ENCODE results near the gene USHBP1. TPM values are rescaled to one million over a fixed set of nuclear protein-coding genes. Genes with fewer than 3 reads are reported as not detected.

The USHBP1 gene
- polyA plus RNA-seq, 1 experiment, result not detected

GRCh38 chr19:17243830-17244617 is 20.5 kb downstream of the USHBP1 start:
- ChIA-PET POLR2A (no interaction called here), CTCF (interaction anchor here (0.6 kb wide), 1 partner anchor 474 kb away, joined by 3 read pairs; no protein-coding TSS in a partner anchor)
- DNase-seq (ENCODE audit: low read depth, low spot score), result no peak
- no peak overlapping the region for H3K27ac ChIP-seq (ENCODE audit: low read depth, low read length)
- TF ChIP-seq CTCF (IDR thresholded peaks at IDR 0.05; ENCODE audit: low read depth, low read length), result no peak
- H3K9me3 ChIP-seq (ENCODE audit: control insufficient read depth, insufficient read depth, low read length), result no peaks in the 10 kb centered on the region; the same call in 1 of the 2 replicates
- H3K27me3 ChIP-seq (ENCODE audit: control insufficient read depth, insufficient read depth, low read length), result no peaks in the 10 kb centered on the region
- H3K4me3 ChIP-seq (ENCODE audit: low read depth, low read length), result peak overlapping the region; percentile 86

- H3K27ac ChIP-seq (ENCODE audit: low read depth, low read length), result no peak overlapping the region
- DNase-seq (ENCODE audit: low read depth, low spot score), result no peak
- no peaks in the 10 kb centered on the region for H3K27me3 ChIP-seq (ENCODE audit: control insufficient read depth, insufficient read depth, low read length)
- TF ChIP-seq CTCF (IDR thresholded peaks at IDR 0.05; ENCODE audit: low read depth, low read length), result no peak
- ChIA-PET POLR2A (interaction anchor here (1.3 kb wide), 1 partner anchor 17 kb away, joined by 6 read pairs; the partner anchor contains the start of gene OCEL1), CTCF (interaction anchor here (1.0 kb wide), 1 partner anchor 39 kb away, joined by 4 read pairs; no protein-coding TSS in a partner anchor)
- H3K9me3 ChIP-seq (ENCODE audit: control insufficient read depth, insufficient read depth, low read length), result no peaks in the 10 kb centered on the region; the same call in 1 of the 2 replicates
- peak overlapping the region; percentile 86 for H3K4me3 ChIP-seq (ENCODE audit: low read depth, low read length)
Measured at GRCh38 chr19:17243211-17243829, 21.2 kb downstream of the USHBP1 start.

- ChIA-PET CTCF (interaction anchor here (0.6 to 1.0 kb wide), 2 partner anchors 28 to 40 kb away, joined by 3 to 4 read pairs; partner anchors contain the start of gene USE1), POLR2A (interaction anchor here (1.3 kb wide), 1 partner anchor 16 kb away, joined by 6 read pairs; the partner anchor contains the start of gene OCEL1)
- DNase-seq (ENCODE audit: low read depth, low spot score), result no peak
- TF ChIP-seq CTCF (IDR thresholded peaks at IDR 0.05; ENCODE audit: low read depth, low read length), result no peak
- H3K9me3 ChIP-seq (ENCODE audit: control insufficient read depth, insufficient read depth, low read length), result no peaks in the 10 kb centered on the region; the same call in 1 of the 2 replicates
- no peaks in the 10 kb centered on the region for H3K27me3 ChIP-seq (ENCODE audit: control insufficient read depth, insufficient read depth, low read length)
- H3K27ac ChIP-seq (ENCODE audit: low read depth, low read length), result no peak overlapping the region
- peak overlapping the region; percentile 86 for H3K4me3 ChIP-seq (ENCODE audit: low read depth, low read length)
Measured at GRCh38 chr19:17242431-17243208, 21.9 kb downstream of the USHBP1 start.

- CTCF ChIA-PET, result interaction anchor here (0.7 kb wide), 1 partner anchor 21 kb away, joined by 3 read pairs; no protein-coding TSS in a partner anchor
- Histone ChIP-seq H3K27ac (ENCODE audit: low read depth, low read length) (no peak overlapping the region), H3K9me3 (ENCODE audit: control insufficient read depth, insufficient read depth, low read length) (no peaks in the 10 kb centered on the region; the same call in 1 of the 2 replicates), H3K4me3 (ENCODE audit: low read depth, low read length) (no peak overlapping the region), H3K27me3 (ENCODE audit: control insufficient read depth, insufficient read depth, low read length) (no peaks in the 10 kb centered on the region)
- no peak for TF ChIP-seq CTCF (IDR thresholded peaks at IDR 0.05; ENCODE audit: low read depth, low read length)
- POLR2A ChIA-PET, result interaction anchor here (0.6 kb wide), 2 partner anchors 139 to 270 kb away, joined by 4 to 7 read pairs; no protein-coding TSS in a partner anchor
- no peak for DNase-seq (ENCODE audit: low read depth, low spot score)
Measured at GRCh38 chr19:17240826-17241399, 23.6 kb downstream of the USHBP1 start.
